Caco-2 (cell line): Measurements from ENCODE around the gene FBXO10. TPM values are rescaled to one million over a fixed set of nuclear protein-coding genes. Genes with fewer than 3 reads are reported as not detected.

Experiments
- BruUV-seq: library from RNA; stranded (reverse); fragments of 400-500 nt; replicated peaks from 2 replicates; lab custom pipeline; 2021; lab: Mats Ljungman, UMichigan
- CTCF ChIA-PET: fragments of 300-600 bp; sonication (Branson Sonifier 250); formaldehyde crosslinking; loops from one replicate; lab custom pipeline; 2022; ENCODE audit warnings: antibody characterized with exemption; lab: Charles Lee
- POLR2A ChIA-PET: fragments of 300-600 bp; sonication (Branson Sonifier 250); formaldehyde crosslinking; loops from one replicate; lab custom pipeline; 2022; ENCODE audit warnings: antibody characterized with exemption; lab: Charles Lee
- DNase-seq, 2 experiments: peaks; one replicate each; pipeline versions ENCODE4 v3.0.0 to v3.0.0-alpha.2; 2020 to 2022
- H3K27me3 ChIP-seq: replicated peaks from 2 replicates; pipeline ENCODE4 v1.6.0; 2011; ENCODE audit warnings: low read length; ENCODE audit not compliant: control insufficient read depth, insufficient read depth
- H3K36me3 ChIP-seq: 2 replicates; pipeline ENCODE4 v1.5.1; 2011; ENCODE audit warnings: low read length; ENCODE audit not compliant: control insufficient read depth, insufficient read depth
- H3K4me1 ChIP-seq: fragments of 250-450 bp; sonication (Bioruptor Pico); 2 replicates; pipeline ENCODE4 v1.5.1; 2020; ENCODE audit warnings: mild to moderate bottlenecking
- H3K4me3 ChIP-seq: 2 replicates; pipeline ENCODE4 v1.5.1; 2011; ENCODE audit warnings: low read depth, mild to moderate bottlenecking, control low read depth, low read length
- H3K9me3 ChIP-seq: fragments of 250-450 bp; sonication (Bioruptor Pico); 2 replicates; pipeline ENCODE4 v1.5.1; 2020; ENCODE audit warnings: mild to moderate bottlenecking, moderate library complexity
- H3K27ac Mint-ChIP-seq: one replicate; pipeline ENCODE4 v1.8.0; 2022; ENCODE audit warnings: mixed read lengths; ENCODE audit not compliant: unreplicated experiment
- H3K27me3 Mint-ChIP-seq: one replicate; pipeline ENCODE4 v1.8.0; 2022; ENCODE audit warnings: mixed read lengths; ENCODE audit not compliant: insufficient read depth, unreplicated experiment
- H3K36me3 Mint-ChIP-seq: one replicate; pipeline ENCODE4 v1.8.0; 2022; ENCODE audit warnings: mild to moderate bottlenecking, mixed read lengths; ENCODE audit not compliant: insufficient read depth, unreplicated experiment
- H3K4me1 Mint-ChIP-seq: one replicate; pipeline ENCODE4 v1.8.0; 2022; ENCODE audit warnings: low read depth, mixed read lengths; ENCODE audit not compliant: unreplicated experiment
- H3K4me3 Mint-ChIP-seq: one replicate; pipeline ENCODE4 v1.8.0; 2022; ENCODE audit warnings: mild to moderate bottlenecking, moderate library complexity, mixed read lengths; ENCODE audit not compliant: unreplicated experiment
- H3K9me3 Mint-ChIP-seq: one replicate; pipeline ENCODE4 v1.8.0; 2022; ENCODE audit warnings: mixed read lengths; ENCODE audit not compliant: unreplicated experiment
- CTCF ChIP-seq, 2 experiments: fragments of 200-600 bp in 1 of 2; IDR thresholded peaks; 1 replicate in 1 of 2; 2 replicates in 1 of 2; pipeline versions ENCODE4 v1.5.1 to v1.8.0; 2011 to 2022; ENCODE audit warnings: antibody characterized with exemption in 1 of 2, control low read depth in 1 of 2, inconsistent platforms in 1 of 2, low read depth in 1 of 2, low read length in 1 of 2, mild to moderate bottlenecking in 1 of 2, moderate library complexity in 1 of 2; ENCODE audit not compliant: insufficient read depth in 1 of 2, severe bottlenecking in 1 of 2, unreplicated experiment in 1 of 2
- intact Hi-C: fragments of 100-400 bp; cut with micrococcal nuclease; formaldehyde crosslinking; loops from one replicate; pipeline ENCODE4 v1.10.0; 2022; ENCODE audit not compliant: unreplicated experiment
- total RNA-seq: library from RNA; stranded (reverse); gene quantifications from 2 replicates; pipeline ENCODE4 v1.2.3, GENCODE V29; 2022

FBXO10 gene
- total RNA-seq, 1 experiment from 2014 or later, result 6.9 TPM

DNA sequence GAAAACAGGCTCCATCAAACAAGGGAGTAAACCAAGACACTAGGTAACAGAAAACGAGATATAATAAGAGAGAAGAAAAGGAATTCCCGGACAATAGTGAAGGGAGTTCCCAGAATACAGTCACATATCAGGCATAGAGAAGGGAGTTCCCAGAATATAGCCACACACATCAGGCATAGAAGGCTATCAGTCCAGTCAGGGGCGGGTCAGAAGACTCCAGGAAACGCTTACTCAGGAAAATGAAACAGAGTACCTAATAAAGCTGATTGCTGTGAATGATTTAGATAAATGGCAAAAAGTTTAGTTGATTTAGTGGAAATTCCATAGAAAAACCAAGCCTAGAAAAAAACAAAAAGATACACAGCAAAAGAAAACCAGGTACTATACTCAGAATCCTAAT lies 11.3 kb upstream of the FBXO10 start:
- H3K4me3 ChIP-seq, result no peak overlapping the region
- ChIA-PET CTCF (no interaction called here), POLR2A (no interaction called here)
- H3K9me3 ChIP-seq, result no peaks in the 10 kb centered on the region
- Mint-ChIP-seq H3K4me3 (no peak overlapping the region), H3K9me3 (no peaks in the 10 kb centered on the region), H3K4me1 (peaks cover 22% of the 10 kb centered on the region), H3K27me3 (no peaks in the 10 kb centered on the region), H3K27ac (no peak overlapping the region), H3K36me3 (peaks cover 76% of the 10 kb centered on the region)
- H3K4me1 ChIP-seq, result 0 out of 2 replicates have a peak, but pooled peaks cover 4% of the 10 kb centered on the region
- TF ChIP-seq CTCF (IDR thresholded peaks at IDR 0.05; ENCODE audit: insufficient read depth in 1 of 2, low read depth in 1 of 2, low read length in 1 of 2, severe bottlenecking in 1 of 2, unreplicated experiment in 1 of 2), result no peak
- peaks cover 2% of the 10 kb centered on the region for H3K36me3 ChIP-seq
- intact Hi-C loops, result loop anchor here (10.0 kb wide), 1 partner anchor 197 kb away; the partner anchor contains the start of gene EXOSC3
- no TSS peak for BruUV-seq
- no peaks in the 10 kb centered on the region for H3K27me3 ChIP-seq
- DNase-seq, result no peak

DNA sequence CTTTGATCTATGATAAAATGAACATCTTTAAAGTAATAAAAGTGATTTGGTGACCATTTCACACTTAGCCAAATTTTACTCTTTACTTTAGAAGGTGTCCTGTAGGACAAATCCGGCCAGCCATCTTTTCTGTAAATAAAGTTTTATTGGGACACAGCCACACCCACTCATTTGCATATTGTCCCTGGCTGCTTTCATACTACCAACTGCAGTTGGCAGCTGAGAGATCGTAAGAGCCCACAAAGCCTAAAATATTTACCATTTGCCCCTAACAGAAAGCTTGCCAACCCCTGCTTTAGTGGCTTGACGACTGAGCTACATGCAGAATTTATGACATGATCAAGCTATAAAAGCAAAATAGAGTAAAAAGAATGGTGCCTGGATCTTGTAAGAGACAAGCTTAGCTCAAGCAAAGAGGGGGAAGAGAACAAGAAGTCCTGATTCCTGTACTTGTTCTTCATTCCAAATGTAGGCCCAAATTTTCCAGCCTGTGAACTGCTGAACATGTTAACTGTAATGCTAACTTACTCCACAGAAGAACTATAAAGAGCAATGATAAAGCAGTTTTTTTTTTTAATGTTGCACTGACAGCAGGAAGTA lies 7.4 kb upstream of the FBXO10 start:
- no peaks in the 10 kb centered on the region for H3K27me3 ChIP-seq
- H3K4me1 ChIP-seq, result no peaks in the 10 kb centered on the region
- ChIA-PET CTCF (no interaction called here), POLR2A (interaction anchor here (0.7 kb wide), 1 partner anchor 10 kb away, joined by 3 read pairs; no protein-coding TSS in a partner anchor)
- intact Hi-C loops, result loop anchor here (2.0 to 10.0 kb wide), 3 partner anchors 64 to 201 kb away; partner anchors contain the start of gene EXOSC3
- no peak overlapping the region for H3K4me3 Mint-ChIP-seq
- peaks cover 2% of the 10 kb centered on the region for H3K36me3 ChIP-seq
- H3K4me3 ChIP-seq, result no peak overlapping the region
- no peaks in the 10 kb centered on the region for H3K9me3 ChIP-seq
- no peak for DNase-seq
- peaks cover 93% of the 10 kb centered on the region for H3K36me3 Mint-ChIP-seq
- BruUV-seq, result no TSS peak
- H3K27ac Mint-ChIP-seq, result no peak overlapping the region
- H3K27me3 Mint-ChIP-seq, result no peaks in the 10 kb centered on the region
- TF ChIP-seq CTCF (IDR thresholded peaks at IDR 0.05; ENCODE audit: insufficient read depth in 1 of 2, low read depth in 1 of 2, low read length in 1 of 2, severe bottlenecking in 1 of 2, unreplicated experiment in 1 of 2), result no peak
- H3K9me3 Mint-ChIP-seq, result no peaks in the 10 kb centered on the region
- H3K4me1 Mint-ChIP-seq, result peaks cover 10% of the 10 kb centered on the region

GRCh38 chr9:37582548-37583157 lies 6.5 kb upstream of the FBXO10 start:
- no TSS peak for BruUV-seq
- TF ChIP-seq CTCF (IDR thresholded peaks at IDR 0.05; ENCODE audit: insufficient read depth in 1 of 2, low read depth in 1 of 2, low read length in 1 of 2, severe bottlenecking in 1 of 2, unreplicated experiment in 1 of 2), result peak; percentile 41 to 66
- Mint-ChIP-seq H3K4me1 (peaks cover 10% of the 10 kb centered on the region), H3K27me3 (no peaks in the 10 kb centered on the region), H3K4me3 (no peak overlapping the region), H3K27ac (no peak overlapping the region), H3K9me3 (no peaks in the 10 kb centered on the region), H3K36me3 (peaks cover 91% of the 10 kb centered on the region)
- H3K4me3 ChIP-seq, result no peak overlapping the region
- no peaks in the 10 kb centered on the region for H3K9me3 ChIP-seq
- intact Hi-C loops, result loop anchor here (2.0 to 10.0 kb wide), 3 partner anchors 65 to 202 kb away; partner anchors contain the start of gene EXOSC3
- no peaks in the 10 kb centered on the region for H3K27me3 ChIP-seq
- H3K36me3 ChIP-seq, result peaks cover 2% of the 10 kb centered on the region
- no peaks in the 10 kb centered on the region for H3K4me1 ChIP-seq
- CTCF ChIA-PET, result no interaction called here
- POLR2A ChIA-PET, result no interaction called here
- peak in 1 of 2 experiments; percentile 20 for DNase-seq
